H1 (cell line): ENCODE data around the gene TRAPPC2B. TPM values are rescaled to one million over a fixed set of nuclear protein-coding genes. Genes with fewer than 3 reads are reported as not detected.

ENCODE experiments used
- BCL11A ChIP-seq, 2 experiments: IDR thresholded peaks; one replicate each; pipeline ENCODE4 v1.6.1; 2011; ENCODE audit warnings: low read depth in 2 of 2, low read length in 2 of 2, mild to moderate bottlenecking in 2 of 2
- CBX5 ChIP-seq: fragments of 300-800, 300-1000 bp; sonication (generic); IDR thresholded peaks from 2 replicates; pipeline ENCODE4 v1.7.1; 2016; ENCODE audit warnings: antibody characterized with exemption, low read length, low read depth
- CHD1 ChIP-seq: IDR thresholded peaks from 2 replicates; pipeline ENCODE4 v1.6.1; 2012; ENCODE audit warnings: low read depth, low read length, improper control_type of control experiment
- CREB1 ChIP-seq: IDR thresholded peaks from 2 replicates; pipeline ENCODE4 v1.6.1; 2012; ENCODE audit warnings: inconsistent platforms
- CTBP2 ChIP-seq: IDR thresholded peaks from 2 replicates; pipeline ENCODE4 v1.7.0; 2011; ENCODE audit warnings: borderline replicate concordance, mild to moderate bottlenecking, moderate library complexity, mixed read lengths, low read length; ENCODE audit not compliant: insufficient read depth, insufficient read length
- EZH2 ChIP-seq: fragments of 200-600 bp; sonication (generic); IDR thresholded peaks from 2 replicates; pipeline ENCODE4 v1.7.1; 2012; ENCODE audit warnings: low read depth, mild to moderate bottlenecking, moderate library complexity, low read length, inconsistent platforms; ENCODE audit not compliant: severe bottlenecking
- POLR2AphosphoS5 ChIP-seq: IDR thresholded peaks from 2 replicates; pipeline ENCODE4 v1.6.1; 2011; ENCODE audit warnings: low read depth, low read length
- RFX5 ChIP-seq: IDR thresholded peaks from 2 replicates; pipeline ENCODE4 v1.6.1; 2011; ENCODE audit warnings: low read depth, low read length, improper control_type of control experiment, borderline replicate concordance
- RXRA ChIP-seq: IDR thresholded peaks from 2 replicates; pipeline ENCODE4 v1.6.1; 2011; ENCODE audit warnings: low read depth, mild to moderate bottlenecking, low read length, moderate library complexity; ENCODE audit not compliant: insufficient read depth
- SAP30 ChIP-seq: fragments of 300-600 bp; sonication (generic); IDR thresholded peaks from 2 replicates; pipeline ENCODE4 v1.7.1; 2012; ENCODE audit warnings: low read length, moderate library complexity, mild to moderate bottlenecking, inconsistent platforms; ENCODE audit not compliant: insufficient read depth, insufficient replicate concordance
- SIN3A ChIP-seq, 2 experiments: IDR thresholded peaks in 1 of 2; conservative IDR thresholded peaks in 1 of 2; 2 replicates each; pipeline ENCODE4 v1.6.1; 2011 to 2012; ENCODE audit warnings: low read length in 2 of 2, improper control_type of control experiment in 1 of 2, low read depth in 1 of 2, mild to moderate bottlenecking in 1 of 2
- SIX5 ChIP-seq: IDR thresholded peaks from 2 replicates; pipeline ENCODE4 v1.6.1; 2011; ENCODE audit warnings: mild to moderate bottlenecking, low read depth, low read length
- SP1 ChIP-seq: IDR thresholded peaks from 2 replicates; pipeline ENCODE4 v1.6.1; 2011; ENCODE audit warnings: low read depth, low read length
- SP4 ChIP-seq: IDR thresholded peaks from 2 replicates; pipeline ENCODE4 v1.6.1; 2012; ENCODE audit warnings: low read length, inconsistent platforms
- TAF1 ChIP-seq: IDR thresholded peaks from 2 replicates; pipeline ENCODE4 v1.6.1; 2011; ENCODE audit warnings: mild to moderate bottlenecking, low read depth, low read length
- polyA plus RNA-seq, 7 experiments: library from polyadenylated mRNA; depleted of rRNA in 3 of 7; stranded (reverse) in 5 of 7; unstranded in 2 of 7; fragments of >200 nt in 5 of 7; fragments of 200-250 nt in 2 of 7; gene quantifications; 1 replicate in 5 of 7; 2 replicates in 1 of 7; 4 replicates in 1 of 7; pipeline versions ENCODE4 v1.2.1 to v1.2.3, GENCODE V29; 2011 to 2013; ENCODE audit warnings: missing spikeins in 2 of 7, mixed read lengths in 2 of 7
- total RNA-seq: library from RNA; stranded (reverse); fragmentation: NEBNext Ultra II Directional; extraction: Animal tissue kit (Norgen Biotek cat#: 25700); gene quantifications from 2 replicates; pipeline ENCODE4 v1.2.1, GENCODE V29; 2021

The TRAPPC2B gene
- total and polyA plus RNA-seq, 2 of the 8 experiments (the other 6 are each of a cell fraction or from before 2014, with no cell fraction given): 8.7 to 28.3 TPM

DNA sequence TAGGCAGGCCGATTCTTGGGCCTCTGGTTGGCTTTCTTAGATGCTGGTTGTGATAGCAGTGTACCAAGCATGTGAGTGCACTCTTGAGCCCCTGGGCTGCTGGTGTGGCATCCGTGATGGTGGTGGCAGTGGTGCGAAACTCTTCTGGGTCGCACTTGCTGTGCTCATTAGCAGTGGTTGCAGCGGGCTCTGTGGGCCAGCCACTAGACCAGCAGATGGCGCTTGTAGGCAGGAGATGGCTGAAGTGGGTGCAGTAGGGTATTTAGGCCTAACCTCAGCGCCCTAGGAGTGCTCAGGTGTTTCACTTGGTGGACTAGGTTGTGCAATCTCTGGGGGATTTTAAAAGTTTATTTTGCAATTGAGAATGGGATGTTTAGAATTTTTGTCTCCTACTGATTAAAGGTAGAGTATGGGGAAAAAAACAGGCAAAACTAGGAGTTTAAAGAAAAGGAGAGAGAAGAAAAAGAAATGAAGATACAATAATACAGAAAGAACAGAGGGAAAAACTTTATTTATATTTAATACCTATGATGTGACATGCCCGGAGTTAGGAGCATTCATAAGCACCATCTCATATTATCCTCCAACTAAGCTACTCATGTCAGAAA is 43.3 kb downstream of the TRAPPC2B start (continued):
- TF ChIP-seq RFX5: no peak
- TF ChIP-seq CHD1: no peak
- no peak for TF ChIP-seq RXRA
- no peak for TF ChIP-seq CTBP2
- no peak for TF ChIP-seq SP4
- TF ChIP-seq EZH2: no peak
- TF ChIP-seq SIX5: no peak
- 0 out of 4 replicates have a peak, but pooled peaks of 1 of the 2 experiments have one; percentile 39 for TF ChIP-seq SIN3A (conservative IDR thresholded peaks at IDR 0.05 in 1 of 2, IDR thresholded peaks at IDR 0.05 in 1 of 2; ENCODE audit: low read depth in 1 of 2, low read length in 2 of 2)
- no peak for TF ChIP-seq SP1
- no peak for TF ChIP-seq POLR2AphosphoS5
- TF ChIP-seq TAF1: no peak
- no peak for TF ChIP-seq SAP30
- no peak for TF ChIP-seq CREB1
- no peak for TF ChIP-seq CBX5
- no peak for TF ChIP-seq BCL11A (IDR thresholded peaks at IDR 0.05; ENCODE audit: low read depth in 2 of 2, low read length in 2 of 2)
